MM.1S (cell line): ENCODE measurements around the gene USP32.

Experiments
- DNase-seq: peaks from one replicate; pipeline ENCODE4 v3.0.0-alpha.2; 2015
- H2AFZ ChIP-seq: fragments of 300-600 bp; sonication (generic); 2 replicates; pipeline ENCODE4 v1.6.0; 2016; ENCODE audit warnings: antibody characterized with exemption, low read length
- H3F3A ChIP-seq: fragments of 300-600 bp; sonication (generic); 2 replicates; pipeline ENCODE4 v1.6.1; 2016; ENCODE audit warnings: mild to moderate bottlenecking, antibody characterized with exemption, low read length, moderate library complexity, mixed read lengths; ENCODE audit not compliant: insufficient read depth
- H3K27ac ChIP-seq: fragments of 300-600 bp; sonication (generic); 2 replicates; pipeline ENCODE4 v1.5.1; 2016; ENCODE audit warnings: mild to moderate bottlenecking, low read length
- H3K27me3 ChIP-seq: fragments of 300-600 bp; sonication (generic); replicated peaks from 2 replicates; pipeline ENCODE4 v1.6.0; 2016; ENCODE audit warnings: low read length; ENCODE audit not compliant: insufficient read depth
- H3K36me3 ChIP-seq: fragments of 300-600 bp; sonication (generic); replicated peaks from 2 replicates; pipeline ENCODE4 v1.6.1; 2016; ENCODE audit warnings: mild to moderate bottlenecking, low read length, mixed read lengths; ENCODE audit not compliant: insufficient read depth
- H3K4me1 ChIP-seq: fragments of 300-600 bp; sonication (generic); 2 replicates; pipeline ENCODE4 v1.6.1; 2016; ENCODE audit warnings: low read length, mixed read lengths
- H3K4me2 ChIP-seq: fragments of 300-600 bp; sonication (generic); 2 replicates; pipeline ENCODE4 v1.6.0; 2016; ENCODE audit warnings: low read depth, low read length
- H3K4me3 ChIP-seq: fragments of 300-600 bp; sonication (generic); 2 replicates; pipeline ENCODE4 v1.5.1; 2016; ENCODE audit warnings: low read length, mixed read lengths
- H3K79me2 ChIP-seq: fragments of 300-600 bp; sonication (generic); 2 replicates; pipeline ENCODE4 v1.6.1; 2016; ENCODE audit warnings: mixed run types, low read length, mixed read lengths
- H3K9ac ChIP-seq: fragments of 300-600 bp; sonication (generic); 2 replicates; pipeline ENCODE4 v1.6.1; 2016; ENCODE audit warnings: low read length, mixed read lengths
- H3K9me2 ChIP-seq: fragments of 300-600 bp; sonication (generic); replicated peaks from 2 replicates; pipeline ENCODE4 v1.6.1; 2016; ENCODE audit warnings: mild to moderate bottlenecking, low read length, mixed read lengths; ENCODE audit not compliant: insufficient read depth
- H3K9me3 ChIP-seq: fragments of 300-600 bp; sonication (generic); replicated peaks from 2 replicates; pipeline ENCODE4 v1.6.1; 2016; ENCODE audit warnings: mild to moderate bottlenecking, low read length, mixed read lengths; ENCODE audit not compliant: insufficient read depth
- H4K20me1 ChIP-seq: fragments of 300-600 bp; sonication (generic); 2 replicates; pipeline ENCODE4 v1.6.1; 2016; ENCODE audit warnings: mild to moderate bottlenecking, low read length, moderate library complexity, mixed read lengths; ENCODE audit not compliant: insufficient read depth
- EZH2 ChIP-seq: fragments of 300-600 bp; sonication (generic); optimal IDR thresholded peaks from 2 replicates; pipeline ENCODE3; 2017; ENCODE audit warnings: low read depth, mild to moderate bottlenecking, antibody characterized with exemption, low read length, mixed read lengths
- EZH2phosphoT487 ChIP-seq: fragments of 300-600 bp; sonication (generic); IDR thresholded peaks from 2 replicates; pipeline ENCODE4 v1.6.1; 2018; ENCODE audit warnings: antibody characterized with exemption, low read length
- TF ChIP-seq, protein P1 (sequence below): fragments of 300-600 bp; sonication (generic); IDR thresholded peaks from 2 replicates; pipeline ENCODE4 v1.5.1; 2016; ENCODE audit warnings: antibody characterized with exemption, low read length, mixed read lengths

The USP32 gene

DNA sequence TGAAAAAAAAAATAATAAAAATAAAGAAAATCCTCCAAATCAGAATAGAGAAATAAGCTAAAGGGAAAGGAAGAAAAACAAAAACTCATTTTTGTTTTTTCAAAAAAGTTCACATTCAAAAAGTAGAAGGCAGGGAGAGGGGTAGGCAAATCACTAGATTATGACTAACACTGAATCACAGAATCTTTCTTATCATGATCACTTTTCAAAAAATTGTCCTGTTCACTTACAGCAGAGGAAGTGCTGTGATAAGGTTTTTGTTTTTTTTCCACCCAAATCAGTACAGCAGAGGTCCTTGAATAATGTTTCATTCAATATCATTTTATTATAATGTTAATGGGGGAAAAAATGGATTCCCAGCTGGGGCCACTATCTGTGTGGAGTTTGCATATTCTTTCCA lies 135.8 kb downstream of the USP32 start:
- Histone ChIP-seq H3K9me3 (no peaks in the 10 kb centered on the region), H3K4me3 (no peak overlapping the region), H3K27ac (no peak overlapping the region), H3K9me2 (no peaks in the 10 kb centered on the region), H3K36me3 (no peaks in the 10 kb centered on the region), H3K27me3 (no peaks in the 10 kb centered on the region), H3K9ac (no peak overlapping the region), H3K4me2 (no peak overlapping the region), H3F3A (no peaks in the 10 kb centered on the region), H3K79me2 (no peaks in the 10 kb centered on the region), H2AFZ (no peak overlapping the region), H3K4me1 (no peaks in the 10 kb centered on the region), H4K20me1 (no peaks in the 10 kb centered on the region)
- TF ChIP-seq EZH2: no peak
- TF ChIP-seq, protein P1, sequence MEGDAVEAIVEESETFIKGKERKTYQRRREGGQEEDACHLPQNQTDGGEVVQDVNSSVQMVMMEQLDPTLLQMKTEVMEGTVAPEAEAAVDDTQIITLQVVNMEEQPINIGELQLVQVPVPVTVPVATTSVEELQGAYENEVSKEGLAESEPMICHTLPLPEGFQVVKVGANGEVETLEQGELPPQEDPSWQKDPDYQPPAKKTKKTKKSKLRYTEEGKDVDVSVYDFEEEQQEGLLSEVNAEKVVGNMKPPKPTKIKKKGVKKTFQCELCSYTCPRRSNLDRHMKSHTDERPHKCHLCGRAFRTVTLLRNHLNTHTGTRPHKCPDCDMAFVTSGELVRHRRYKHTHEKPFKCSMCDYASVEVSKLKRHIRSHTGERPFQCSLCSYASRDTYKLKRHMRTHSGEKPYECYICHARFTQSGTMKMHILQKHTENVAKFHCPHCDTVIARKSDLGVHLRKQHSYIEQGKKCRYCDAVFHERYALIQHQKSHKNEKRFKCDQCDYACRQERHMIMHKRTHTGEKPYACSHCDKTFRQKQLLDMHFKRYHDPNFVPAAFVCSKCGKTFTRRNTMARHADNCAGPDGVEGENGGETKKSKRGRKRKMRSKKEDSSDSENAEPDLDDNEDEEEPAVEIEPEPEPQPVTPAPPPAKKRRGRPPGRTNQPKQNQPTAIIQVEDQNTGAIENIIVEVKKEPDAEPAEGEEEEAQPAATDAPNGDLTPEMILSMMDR: no peak
- no peak for TF ChIP-seq EZH2phosphoT487
- no peak for DNase-seq

DNA sequence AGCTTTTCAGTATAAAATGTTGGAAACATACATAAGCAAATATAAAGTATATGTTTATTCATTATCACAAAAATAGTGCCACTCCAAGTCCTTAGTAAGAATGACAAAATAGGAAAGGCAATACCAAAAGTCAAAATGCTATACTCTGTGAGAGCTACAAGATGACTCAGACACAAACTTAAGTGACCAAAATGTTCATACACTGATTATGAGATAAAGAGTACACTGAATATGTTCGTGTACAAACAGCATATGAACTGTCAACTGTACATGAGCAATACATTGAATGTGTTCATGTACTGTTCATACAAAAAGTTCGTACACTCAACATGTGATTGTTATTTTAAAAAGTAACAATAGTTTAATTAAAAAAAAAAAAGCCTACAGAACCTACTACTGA lies 138.9 kb downstream of the USP32 start:
- H3K4me2 ChIP-seq: no peak overlapping the region
- no peaks in the 10 kb centered on the region for H3K9me2 ChIP-seq
- H3K36me3 ChIP-seq: no peaks in the 10 kb centered on the region
- H3K27me3 ChIP-seq: no peaks in the 10 kb centered on the region
- DNase-seq: no peak
- no peaks in the 10 kb centered on the region for H3F3A ChIP-seq
- H3K4me1 ChIP-seq: no peaks in the 10 kb centered on the region
- H3K79me2 ChIP-seq: no peaks in the 10 kb centered on the region
- no peak overlapping the region for H3K4me3 ChIP-seq
- no peak overlapping the region for H2AFZ ChIP-seq
- no peak overlapping the region for H3K9ac ChIP-seq
- no peak overlapping the region for H3K27ac ChIP-seq
- TF ChIP-seq EZH2phosphoT487 (no peak), EZH2 (no peak)
- TF ChIP-seq, protein P1: no peak
- H3K9me3 ChIP-seq: no peaks in the 10 kb centered on the region
- no peaks in the 10 kb centered on the region for H4K20me1 ChIP-seq

DNA sequence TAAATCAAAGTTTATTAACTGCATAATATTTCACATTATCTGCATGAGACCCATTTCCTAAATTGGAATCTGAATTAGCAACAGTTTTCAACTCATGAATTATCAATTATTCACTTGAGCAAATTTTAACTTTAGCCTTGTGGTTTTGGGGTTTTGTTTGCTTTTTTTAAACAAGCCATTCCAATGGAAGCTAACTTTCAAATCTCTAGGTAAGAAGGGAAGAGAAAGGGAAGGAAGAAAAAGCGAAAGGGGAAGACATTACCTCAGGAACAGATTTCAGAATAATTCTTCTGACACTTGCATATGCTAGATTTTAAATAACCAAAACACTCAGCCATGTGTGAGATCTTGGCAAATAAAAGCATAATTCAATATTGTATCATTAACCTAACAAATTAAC lies 139.5 kb downstream of the USP32 start:
- TF ChIP-seq, protein P1: no peak
- TF ChIP-seq EZH2 (no peak), EZH2phosphoT487 (no peak)
- no peaks in the 10 kb centered on the region for H3K36me3 ChIP-seq

More for the DNA sequence above, 139.5 kb downstream of the USP32 start:
- H3K9me3 ChIP-seq: no peaks in the 10 kb centered on the region
- H3F3A ChIP-seq: no peaks in the 10 kb centered on the region
- no peak overlapping the region for H3K9ac ChIP-seq
- H3K4me3 ChIP-seq: no peak overlapping the region
- no peaks in the 10 kb centered on the region for H3K79me2 ChIP-seq
- no peak overlapping the region for H3K4me2 ChIP-seq
- H3K4me1 ChIP-seq: no peaks in the 10 kb centered on the region
- H2AFZ ChIP-seq: no peak overlapping the region
- H3K27ac ChIP-seq: no peak overlapping the region
- H3K9me2 ChIP-seq: no peaks in the 10 kb centered on the region
- H4K20me1 ChIP-seq: no peaks in the 10 kb centered on the region
- no peak for DNase-seq
- no peaks in the 10 kb centered on the region for H3K27me3 ChIP-seq
